Gastrocnemius medialis (tissue), 4 donors: ENCODE results near the gene SKIC8. TPM values are rescaled to one million over a fixed set of nuclear protein-coding genes. Genes with fewer than 3 reads are reported as not detected.

ENCODE experiments used
- ATAC-seq, 2 donors: fragments of 150-250 bp; one replicate each; pipeline ENCODE4 v1.9.1; 2016
- DNase-seq, 2 donors: peaks; one replicate each; pipeline ENCODE4 v3.0.0-alpha.2; 2019
- H3K27ac ChIP-seq, 4 donors: fragments of 200-600 bp; sonication (generic); 1 replicate in 1 of 4; 2 replicates in 3 of 4; pipeline ENCODE4 v1.5.1; 2016 to 2018; ENCODE audit warnings: mild to moderate bottlenecking in 2 of 4, moderate library complexity in 1 of 4
- H3K27me3 ChIP-seq, 3 donors: fragments of 200-600 bp; sonication (generic) in 2 of 3; 1 replicate in 1 of 3; 2 replicates in 2 of 3; pipeline versions ENCODE4 v1.5.1 to v1.6.0; 2016 to 2019; ENCODE audit warnings: mild to moderate bottlenecking in 1 of 3, moderate library complexity in 1 of 3
- H3K36me3 ChIP-seq, 2 donors: fragments of 200-600 bp; sonication (generic) in 1 of 2; one replicate each; pipeline ENCODE4 v1.5.1; 2017 to 2018
- H3K4me1 ChIP-seq, 2 donors: fragments of 200-600 bp; sonication (generic) in 1 of 2; one replicate each; pipeline ENCODE4 v1.5.1; 2016 to 2017; ENCODE audit warnings: mild to moderate bottlenecking in 2 of 2
- H3K4me3 ChIP-seq, 4 donors: fragments of 200-600 bp; sonication (generic) in 3 of 4; 1 replicate in 1 of 4; 2 replicates in 3 of 4; pipeline ENCODE4 v1.5.1; 2016 to 2019; ENCODE audit warnings: mild to moderate bottlenecking in 2 of 4
- H3K9me3 ChIP-seq, 3 donors: fragments of 200-600 bp; sonication (generic) in 2 of 3; 1 replicate in 1 of 3; 2 replicates in 2 of 3; pipeline ENCODE4 v1.5.1; 2016 to 2019
- POLR2A ChIP-seq, 2 donors: fragments of 450-650 bp; IDR thresholded peaks; one replicate each; pipeline ENCODE4 v1.6.1; 2017; ENCODE audit warnings: antibody characterized with exemption in 2 of 2, mild to moderate bottlenecking in 2 of 2, moderate library complexity in 2 of 2
- in situ Hi-C, 4 donors: fragments of 200-750 bp; cut with MboI; loops; one replicate each; pipeline versions ENCODE4 v1.15.0 to v1.8.0; 2017; ENCODE audit warnings: low sequenced_read_pairs in 4 of 4
- intact Hi-C: fragments of 100-400 bp; cut with DNase I; formaldehyde crosslinking; loops from one replicate; pipeline ENCODE4 v1.15.1; 2023; ENCODE audit warnings: low total_unique reads
- total RNA-seq, 4 donors: library from RNA; depleted of rRNA; stranded (reverse); fragments of >200 nt; gene quantifications; one replicate each; pipeline versions ENCODE4 v1.1.0 to v1.2.3, GENCODE V29; 2016
- TF ChIP-seq, protein P1 (sequence below), 5 experiments: fragments of 450-650 bp in 3 of 5; fragments of 200-600 bp in 2 of 5; sonication (generic) in 2 of 5; IDR thresholded peaks in 4 of 5; conservative IDR thresholded peaks in 1 of 5; 1 replicate in 4 of 5; 2 replicates in 1 of 5; pipeline ENCODE4 v1.5.1; 2016 to 2019; ENCODE audit warnings: antibody characterized with exemption in 5 of 5, mild to moderate bottlenecking in 3 of 5, moderate library complexity in 3 of 5

Gene SKIC8
- total RNA-seq, 4 donors from 2014 or later = 36.9 to 48.6 (median 42.7) TPM

DNA sequence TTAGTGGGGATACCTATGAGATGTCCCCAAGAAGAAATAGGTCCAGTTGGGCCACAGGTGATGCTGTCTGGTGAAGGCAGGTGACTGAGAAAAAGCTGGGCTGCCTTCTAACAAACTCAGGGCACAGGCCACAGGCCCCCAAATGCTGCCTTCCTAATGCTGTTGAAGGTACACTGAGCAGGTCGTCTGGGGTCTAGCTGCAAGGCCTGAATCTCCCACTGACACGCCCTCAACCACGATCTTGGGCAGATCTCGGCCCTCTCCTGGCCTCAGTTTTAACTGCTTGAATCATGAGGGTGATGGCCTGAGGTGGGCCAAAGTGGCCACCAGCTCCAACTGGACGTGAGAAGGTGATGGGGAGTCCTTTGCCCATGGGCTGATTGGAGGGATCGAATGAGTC lies 62.9 kb downstream of the SKIC8 start:
- no peaks in the 10 kb centered on the region for H3K36me3 ChIP-seq
- no peaks in the 10 kb centered on the region for H3K27me3 ChIP-seq
- no peak for TF ChIP-seq POLR2A (IDR thresholded peaks at IDR 0.05)
- TF ChIP-seq, protein P1, sequence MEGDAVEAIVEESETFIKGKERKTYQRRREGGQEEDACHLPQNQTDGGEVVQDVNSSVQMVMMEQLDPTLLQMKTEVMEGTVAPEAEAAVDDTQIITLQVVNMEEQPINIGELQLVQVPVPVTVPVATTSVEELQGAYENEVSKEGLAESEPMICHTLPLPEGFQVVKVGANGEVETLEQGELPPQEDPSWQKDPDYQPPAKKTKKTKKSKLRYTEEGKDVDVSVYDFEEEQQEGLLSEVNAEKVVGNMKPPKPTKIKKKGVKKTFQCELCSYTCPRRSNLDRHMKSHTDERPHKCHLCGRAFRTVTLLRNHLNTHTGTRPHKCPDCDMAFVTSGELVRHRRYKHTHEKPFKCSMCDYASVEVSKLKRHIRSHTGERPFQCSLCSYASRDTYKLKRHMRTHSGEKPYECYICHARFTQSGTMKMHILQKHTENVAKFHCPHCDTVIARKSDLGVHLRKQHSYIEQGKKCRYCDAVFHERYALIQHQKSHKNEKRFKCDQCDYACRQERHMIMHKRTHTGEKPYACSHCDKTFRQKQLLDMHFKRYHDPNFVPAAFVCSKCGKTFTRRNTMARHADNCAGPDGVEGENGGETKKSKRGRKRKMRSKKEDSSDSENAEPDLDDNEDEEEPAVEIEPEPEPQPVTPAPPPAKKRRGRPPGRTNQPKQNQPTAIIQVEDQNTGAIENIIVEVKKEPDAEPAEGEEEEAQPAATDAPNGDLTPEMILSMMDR (IDR thresholded peaks at IDR 0.05 in 4 of 5, conservative IDR thresholded peaks at IDR 0.05 in 1 of 5) = no peak
- intact Hi-C loops (loop anchor here (5.0 kb wide), 1 partner anchor 34 kb away; no protein-coding TSS in a partner anchor), in situ Hi-C loops (loop anchor here (5.0 to 25.0 kb wide), 4 partner anchors 54 to 274 kb away; no protein-coding TSS in a partner anchor)
- no peaks in the 10 kb centered on the region for H3K9me3 ChIP-seq
- no peak overlapping the region for H3K27ac ChIP-seq
- ATAC-seq (no peak), DNase-seq (no peak)
- H3K4me3 ChIP-seq = no peak overlapping the region
- no peaks in the 10 kb centered on the region for H3K4me1 ChIP-seq

DNA sequence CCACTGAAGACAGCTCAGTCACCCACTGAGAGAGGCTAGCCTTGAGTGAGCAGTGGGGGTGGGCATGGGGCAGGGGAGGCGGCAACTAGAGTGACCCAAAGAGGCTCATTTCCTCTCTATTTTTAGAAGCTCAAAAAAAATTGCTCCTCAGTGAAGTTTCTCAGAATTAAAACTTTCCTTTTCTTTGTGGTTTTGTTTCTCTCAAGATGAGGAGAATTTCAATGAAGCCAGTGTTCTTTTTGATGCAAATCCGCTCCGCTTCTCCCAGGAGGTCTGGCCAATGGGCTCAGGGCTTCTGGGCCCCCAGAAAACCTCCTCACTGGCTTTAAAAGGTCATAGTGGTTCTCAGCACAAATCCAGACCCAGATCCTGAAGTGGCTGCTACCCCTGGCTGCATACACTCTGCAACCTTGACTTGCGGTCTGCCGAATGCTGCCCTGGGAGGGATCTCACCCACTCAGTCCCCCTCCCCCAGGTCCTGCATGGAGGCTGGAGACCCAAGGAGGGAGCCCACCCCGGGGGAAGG lies 64.8 kb downstream of the SKIC8 start, which contains the start of gene ACSBG1:
Gene ACSBG1, minus strand, starts transcription at position 51 of the 526 bp plus-strand sequence. CDS start 64 bp downstream, outside the sequence.
- in situ Hi-C loops (loop anchor here (5.0 to 25.0 kb wide), 4 partner anchors 52 to 272 kb away; no protein-coding TSS in a partner anchor), intact Hi-C loops (loop anchor here (5.0 kb wide), 1 partner anchor 32 kb away; no protein-coding TSS in a partner anchor)
- Histone ChIP-seq H3K9me3 (no peaks in the 10 kb centered on the region), H3K4me3 (no peak within 1 kb of the TSS), H3K36me3 (no peaks in the 10 kb centered on the region), H3K27me3 (no peaks in the 10 kb centered on the region), H3K27ac (no peak within 1 kb of the TSS), H3K4me1 (no peaks in the 10 kb centered on the region)
- ATAC-seq = no peak
- no peak for DNase-seq
- TF ChIP-seq, protein P1 (IDR thresholded peaks at IDR 0.05 in 4 of 5, conservative IDR thresholded peaks at IDR 0.05 in 1 of 5) = no peak
- no peak for TF ChIP-seq POLR2A (IDR thresholded peaks at IDR 0.05)

DNA sequence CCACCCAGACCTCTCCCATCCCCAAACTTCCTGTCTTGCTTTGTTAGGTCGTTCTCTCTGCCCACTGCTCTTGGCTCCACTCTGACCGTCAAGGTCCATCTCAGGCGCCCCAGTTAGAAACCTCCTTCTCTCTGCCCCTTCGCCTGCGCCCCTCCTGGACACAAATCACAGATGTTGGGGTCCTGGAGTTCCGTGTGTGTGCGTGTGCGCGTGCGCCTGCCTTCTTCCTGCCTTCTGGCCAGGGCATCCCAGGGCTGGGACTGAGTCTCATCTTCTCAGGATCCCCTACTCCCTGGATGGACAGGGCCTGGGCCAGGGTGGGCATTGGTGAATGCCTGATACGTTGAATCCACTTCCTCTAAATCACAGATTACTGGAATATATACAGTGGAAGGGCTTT lies 65.9 kb downstream of the SKIC8 start:
- Histone ChIP-seq H3K4me1 (no peaks in the 10 kb centered on the region), H3K27me3 (no peaks in the 10 kb centered on the region), H3K4me3 (no peak overlapping the region), H3K27ac (no peak overlapping the region), H3K9me3 (no peaks in the 10 kb centered on the region), H3K36me3 (no peaks in the 10 kb centered on the region)
- ATAC-seq (no peak), DNase-seq (no peak)
- in situ Hi-C loops (loop anchor here (10.0 to 25.0 kb wide), 2 partner anchors 59 to 271 kb away; no protein-coding TSS in a partner anchor), intact Hi-C loops (no loop called here)
- no peak for TF ChIP-seq POLR2A (IDR thresholded peaks at IDR 0.05)
- TF ChIP-seq, protein P1 (IDR thresholded peaks at IDR 0.05 in 4 of 5, conservative IDR thresholded peaks at IDR 0.05 in 1 of 5) = no peak

Other genes starting within 250 kb of the SKIC8 start
- gene TBC1D2B, start 221.9 kb downstream of the SKIC8 start, total RNA-seq = 1 to 10 TPM; 4.7 to 9.6 (median 8.1) TPM
- not detected for gene SH2D7, start 207.0 kb downstream of the SKIC8 start, total RNA-seq
- 10 to 100 TPM in 1 of 4 donors, 1 to 10 TPM in 3; 5.6 to 14.4 (median 6.7) TPM for gene CIB2, start 168.2 kb downstream of the SKIC8 start, total RNA-seq
- gene IDH3A, start 150.2 kb downstream of the SKIC8 start, total RNA-seq = 100 to 1,000 TPM; 133 to 202 (median 168) TPM
- gene ACSBG1, start 65.0 kb downstream of the SKIC8 start, total RNA-seq = 1 to 10 TPM in 1 of 4 donors, not detected in 3; 1.9 TPM
- 100 to 1,000 TPM in 1 of 4 donors, 10 to 100 TPM in 3; 13.7 to 120 (median 37.8) TPM for gene DNAJA4, start 35.0 kb downstream of the SKIC8 start, total RNA-seq
- not detected for gene CRABP1, start 40.7 kb upstream of the SKIC8 start, total RNA-seq
- 10 to 100 TPM; 18.9 to 37.4 (median 22.0) TPM for gene IREB2, start 138.6 kb upstream of the SKIC8 start, total RNA-seq
- 1 to 10 TPM in 3 of 4 donors, under 1 TPM in 1; 0.87 to 6.6 (median 4.4) TPM for gene HYKK, start 208.0 kb upstream of the SKIC8 start, total RNA-seq
- 100 to 1,000 TPM; 176 to 243 (median 212) TPM for gene PSMA4, start 240.8 kb upstream of the SKIC8 start, total RNA-seq